IMR-90 (cell line): ENCODE measurements around the gene ANO10. TPM values are rescaled to one million over a fixed set of nuclear protein-coding genes. Genes with fewer than 3 reads are reported as not detected.

Source experiments
- ATAC-seq: fragments of 200-7000 bp; cut with Tn5 transposase; 2 replicates; pipeline ENCODE4 v1.9.1; 2020; ENCODE audit warnings: low read depth, mild to moderate bottlenecking, moderate library complexity
- BruUV-seq: library from RNA; stranded (reverse); fragments of 400-500 nt; replicated peaks from 2 replicates; lab custom pipeline; 2021; lab: Mats Ljungman, UMichigan
- CTCF ChIA-PET: fragments of 300-600 bp; formaldehyde crosslinking; extraction: SDS; loops from one replicate; lab custom pipeline; 2021; ENCODE audit warnings: antibody characterized with exemption; lab: Yijun Ruan, JAX
- POLR2A ChIA-PET: fragments of 300-600 bp; sonication (Branson Sonifier 250); formaldehyde crosslinking; loops from one replicate; lab custom pipeline; 2022; ENCODE audit warnings: antibody characterized with exemption; ENCODE audit not compliant: unreplicated experiment; lab: Charles Lee
- DNase-seq: peaks from one replicate; pipeline ENCODE4 v3.0.0; 2013
- H2AFZ ChIP-seq: replicated peaks from 2 replicates; pipeline ENCODE3; 2013; ENCODE audit warnings: low read length, mild to moderate bottlenecking; ENCODE audit not compliant: poor library complexity
- H2AK5ac ChIP-seq: 2 replicates; pipeline ENCODE4 v1.6.1; 2013; ENCODE audit warnings: low read depth, low read length, inconsistent platforms
- H2AK9ac ChIP-seq: replicated peaks from 2 replicates; pipeline ENCODE3; 2013; ENCODE audit warnings: mild to moderate bottlenecking, low read depth, low read length, moderate library complexity; ENCODE audit not compliant: poor library complexity
- H2BK120ac ChIP-seq: 2 replicates; pipeline ENCODE4 v1.6.1; 2013; ENCODE audit warnings: low read depth, low read length, inconsistent platforms
- H2BK15ac ChIP-seq: 3 replicates; pipeline ENCODE4 v1.6.1; 2013; ENCODE audit warnings: low read depth, low read length, inconsistent platforms
- H2BK20ac ChIP-seq: 2 replicates; pipeline ENCODE4 v1.6.1; 2013; ENCODE audit warnings: low read depth, mild to moderate bottlenecking, inconsistent platforms, low read length, moderate library complexity
- H2BK5ac ChIP-seq: 2 replicates; pipeline ENCODE4 v1.6.1; 2013; ENCODE audit warnings: mild to moderate bottlenecking, low read depth, low read length, inconsistent platforms; ENCODE audit not compliant: poor library complexity, severe bottlenecking
- H3K14ac ChIP-seq: replicated peaks from 2 replicates; pipeline ENCODE4 v1.6.1; 2013; ENCODE audit warnings: low read depth, low read length, inconsistent platforms
- H3K18ac ChIP-seq: 2 replicates; pipeline ENCODE4 v1.6.1; 2013; ENCODE audit warnings: low read depth, low read length, control low read depth
- H3K23ac ChIP-seq: 2 replicates; pipeline ENCODE4 v1.6.1; 2013; ENCODE audit warnings: low read depth, low read length, inconsistent platforms
- H3K27ac ChIP-seq: 2 replicates; pipeline ENCODE4 v1.5.1; 2013; ENCODE audit warnings: mild to moderate bottlenecking, control low read depth, low read length; ENCODE audit not compliant: insufficient read depth
- H3K27me3 ChIP-seq: 2 replicates; pipeline ENCODE4 v1.6.1; 2013; ENCODE audit warnings: low read length; ENCODE audit not compliant: control insufficient read depth, insufficient read depth
- H3K36me3 ChIP-seq: 2 replicates; pipeline ENCODE4 v1.6.1; 2013; ENCODE audit warnings: low read length, mixed read lengths; ENCODE audit not compliant: control insufficient read depth, insufficient read depth
- H3K4ac ChIP-seq: 2 replicates; pipeline ENCODE4 v1.6.1; 2013; ENCODE audit warnings: low read depth, low read length, inconsistent platforms
- H3K4me1 ChIP-seq: 2 replicates; pipeline ENCODE4 v1.6.1; 2013; ENCODE audit warnings: low read length, mixed read lengths; ENCODE audit not compliant: control insufficient read depth, insufficient read depth
- H3K4me2 ChIP-seq: 2 replicates; pipeline ENCODE4 v1.6.1; 2013; ENCODE audit warnings: low read depth, mild to moderate bottlenecking, control low read depth, low read length, moderate library complexity
- H3K4me3 ChIP-seq: 2 replicates; pipeline ENCODE4 v1.5.1; 2013; ENCODE audit warnings: low read depth, mild to moderate bottlenecking, control low read depth, low read length, moderate library complexity; ENCODE audit not compliant: insufficient read depth
- H3K56ac ChIP-seq: 2 replicates; pipeline ENCODE4 v1.6.1; 2013; ENCODE audit warnings: low read length, inconsistent platforms; ENCODE audit not compliant: insufficient read depth; ENCODE audit errors: extremely low read depth
- H3K79me1 ChIP-seq, 2 experiments: 2 replicates each; pipeline ENCODE4 v1.6.1; 2013; ENCODE audit warnings: low read length in 2 of 2, inconsistent platforms in 1 of 2, low read depth in 1 of 2
- H3K9ac ChIP-seq: 2 replicates; pipeline ENCODE4 v1.6.1; 2013; ENCODE audit warnings: low read depth, low read length, control low read depth
- H3K9me1 ChIP-seq: 2 replicates; pipeline ENCODE4 v1.6.1; 2013; ENCODE audit warnings: low read length, inconsistent platforms; ENCODE audit not compliant: insufficient read depth
- H3K9me3 ChIP-seq: 2 replicates; pipeline ENCODE4 v1.6.1; 2013; ENCODE audit warnings: low read length; ENCODE audit not compliant: control insufficient read depth, insufficient read depth
- H4K20me1 ChIP-seq: 2 replicates; pipeline ENCODE4 v1.6.1; 2013; ENCODE audit warnings: low read length, inconsistent platforms; ENCODE audit not compliant: insufficient read depth
- H4K5ac ChIP-seq: 2 replicates; pipeline ENCODE4 v1.6.1; 2013; ENCODE audit warnings: mild to moderate bottlenecking, low read depth, low read length, control low read depth
- H4K8ac ChIP-seq, 2 experiments: 2 replicates each; pipeline ENCODE4 v1.6.1; 2013; ENCODE audit warnings: low read depth in 2 of 2, low read length in 2 of 2, control low read depth in 1 of 2, inconsistent platforms in 1 of 2
- H4K91ac ChIP-seq: 2 replicates; pipeline ENCODE4 v1.6.1; 2013; ENCODE audit warnings: low read depth, low read length, inconsistent platforms; ENCODE audit not compliant: insufficient read depth
- CEBPB ChIP-seq: IDR thresholded peaks from 2 replicates; pipeline ENCODE4 v1.6.1; 2012; ENCODE audit warnings: low read depth, low read length, improper control_type of control experiment
- CTCF ChIP-seq: conservative IDR thresholded peaks from 2 replicates; pipeline ENCODE4 v1.5.1; 2012; ENCODE audit warnings: mild to moderate bottlenecking, low read depth, low read length, improper control_type of control experiment
- MAFK ChIP-seq: IDR thresholded peaks from 2 replicates; pipeline ENCODE4 v1.6.1; 2012; ENCODE audit warnings: low read depth, low read length, improper control_type of control experiment
- NFE2L2 ChIP-seq: fragments of 150-350 bp; IDR thresholded peaks from 2 replicates; pipeline ENCODE4 v1.6.1; 2016; ENCODE audit warnings: low read depth, mild to moderate bottlenecking, low read length
- RAD21 ChIP-seq: IDR thresholded peaks from 2 replicates; pipeline ENCODE4 v1.6.1; 2012; ENCODE audit warnings: low read length, improper control_type of control experiment
- WGBS, 2 experiments: methylation state at CpG; one replicate each; pipeline versions ENCODE4 v1.1.5 to v1.1.7; 2013; ENCODE audit warnings: missing lambda C conversion rate in 2 of 2; ENCODE audit not compliant: insufficient read length in 1 of 2; ENCODE audit errors: extremely low coverage in 2 of 2; 5-methylcytosine and 5-hydroxymethylcytosine counted together
- dilution Hi-C: fragments of 300-500 bp; cut with HindIII; formaldehyde crosslinking; loops from one replicate; pipeline ENCODE4 v1.14.3; 2018; ENCODE audit warnings: low sequenced_read_pairs; ENCODE audit not compliant: unreplicated experiment
- in situ Hi-C: fragments of 300-500 bp; cut with MboI; formaldehyde crosslinking; loops from 3 replicates; pipeline ENCODE4 v1.14.3; 2019; ENCODE audit warnings: low sequenced_read_pairs, inconsistent platforms, mixed read lengths
- intact Hi-C: fragments of 100-400 bp; cut with micrococcal nuclease; formaldehyde crosslinking; loops from 2 replicates; pipeline ENCODE4 v1.10.0; 2022
- polyA plus RNA-seq, 3 experiments: library from polyadenylated mRNA; depleted of rRNA; stranded (reverse); fragments of >200 nt; gene quantifications; 2 replicates each; pipeline ENCODE4 v1.2.3, GENCODE V29; 2012; ENCODE audit warnings: low replicate concordance in 1 of 3
- total RNA-seq: library from RNA; depleted of rRNA; stranded (reverse); fragments of >200 nt; gene quantifications from 2 replicates; pipeline ENCODE4 v1.2.3, GENCODE V29; 2012
- TF ChIP-seq, protein P1 (sequence below): fragments of 150-350 bp; IDR thresholded peaks from 2 replicates; pipeline ENCODE4 v1.6.1; 2016; ENCODE audit warnings: low read depth, mild to moderate bottlenecking, low read length, moderate library complexity, borderline replicate concordance

The ANO10 gene
- total and polyA plus RNA-seq, 2 of the 4 experiments (the other 2 are of a cell fraction), result 28.5 to 41.6 TPM

DNA sequence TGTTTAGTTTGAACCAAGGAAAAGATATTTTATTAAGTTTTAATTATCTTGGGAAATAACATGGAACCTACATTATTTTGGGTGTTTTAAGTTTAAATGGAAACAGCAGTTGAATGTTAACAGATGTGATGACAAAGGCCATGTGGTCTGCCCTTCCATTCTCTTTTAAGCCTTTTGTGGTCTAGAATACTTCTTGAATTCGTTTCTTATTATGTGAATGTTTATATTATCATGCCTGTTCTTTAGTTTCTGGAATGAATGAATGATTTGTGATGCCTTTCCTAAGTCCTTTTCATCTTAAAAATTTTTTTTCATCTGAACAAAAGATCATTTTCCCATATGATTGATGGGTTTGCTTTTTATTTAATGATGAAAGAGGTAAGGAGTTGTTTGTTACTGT, 290.8 kb downstream of the ANO10 start:
- Histone ChIP-seq H2BK15ac (no peak overlapping the region), H3K9me1 (no peaks in the 10 kb centered on the region), H2BK5ac (no peak overlapping the region), H4K8ac (no peak overlapping the region), H2AFZ (no peak overlapping the region), H3K27ac (no peak overlapping the region), H2AK5ac (no peak overlapping the region), H3K4me2 (no peak overlapping the region), H3K4ac (no peak overlapping the region), H3K18ac (no peak overlapping the region), H3K36me3 (peaks cover 8% of the 10 kb centered on the region), H3K14ac (no peak overlapping the region), H3K56ac (no peak overlapping the region), H2BK20ac (no peak overlapping the region), H3K4me3 (no peak overlapping the region), H3K4me1 (no peaks in the 10 kb centered on the region), H3K79me1 (peaks cover 18 to 43% of the 10 kb centered on the region in 2 experiments), H3K9me3 (peaks cover 2% of the 10 kb centered on the region; the same call in 1 of the 2 replicates), H3K27me3 (no peaks in the 10 kb centered on the region), H2BK120ac (no peak overlapping the region), H4K20me1 (peaks cover 18% of the 10 kb centered on the region), H3K23ac (no peak overlapping the region), H2AK9ac (no peak overlapping the region), H4K5ac (no peak overlapping the region), H3K9ac (no peak overlapping the region), H4K91ac (no peak overlapping the region)
- DNase-seq (peak; percentile 60), ATAC-seq (no peak)
- WGBS, 2 experiments, result no CpG with 5 or more reads among the region's 1 CpG
- CTCF ChIA-PET, result no interaction called here
- intact Hi-C loops (no loop called here), in situ Hi-C loops (no loop called here), dilution Hi-C loops (no loop called here)
- TF ChIP-seq, protein P1, sequence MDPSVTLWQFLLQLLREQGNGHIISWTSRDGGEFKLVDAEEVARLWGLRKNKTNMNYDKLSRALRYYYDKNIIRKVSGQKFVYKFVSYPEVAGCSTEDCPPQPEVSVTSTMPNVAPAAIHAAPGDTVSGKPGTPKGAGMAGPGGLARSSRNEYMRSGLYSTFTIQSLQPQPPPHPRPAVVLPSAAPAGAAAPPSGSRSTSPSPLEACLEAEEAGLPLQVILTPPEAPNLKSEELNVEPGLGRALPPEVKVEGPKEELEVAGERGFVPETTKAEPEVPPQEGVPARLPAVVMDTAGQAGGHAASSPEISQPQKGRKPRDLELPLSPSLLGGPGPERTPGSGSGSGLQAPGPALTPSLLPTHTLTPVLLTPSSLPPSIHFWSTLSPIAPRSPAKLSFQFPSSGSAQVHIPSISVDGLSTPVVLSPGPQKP, result no peak
- TF ChIP-seq CEBPB, result no peak
- TF ChIP-seq NFE2L2, result no peak
- TF ChIP-seq RAD21, result no peak
- TF ChIP-seq CTCF, result no peak
- no peak for TF ChIP-seq MAFK
- BruUV-seq, result no TSS peak
- POLR2A ChIA-PET, result no interaction called here
